Motor neuron (in vitro differentiated cells): ENCODE measurements around the gene STS. TPM values are rescaled to one million over a fixed set of nuclear protein-coding genes. Genes with fewer than 3 reads are reported as not detected.

Source experiments
- ATAC-seq, 8 experiments: fragments of 200-7000 bp; cut with Tn5 transposase; replicated peaks in 6 of 8; 2 replicates each; pipeline ENCODE4 v1.8.0; 2021; ENCODE audit warnings: mild to moderate bottlenecking in 8 of 8, moderate library complexity in 8 of 8
- H3K27ac ChIP-seq, 2 donors: fragments of 250-450 bp; sonication (Bioruptor Pico); 2 replicates each; pipeline ENCODE4 v1.9.0; 2021; ENCODE audit warnings: antibody characterized with exemption in 2 of 2, mild to moderate bottlenecking in 2 of 2, moderate library complexity in 1 of 2
- H3K4me1 ChIP-seq, 2 donors: fragments of 250-450 bp; sonication (Bioruptor Pico); replicated peaks in 1 of 2; 2 replicates each; pipeline ENCODE4 v1.6.1; 2021; ENCODE audit warnings: antibody characterized with exemption in 2 of 2, mild to moderate bottlenecking in 2 of 2, moderate library complexity in 1 of 2
- H3K4me3 ChIP-seq, 5 donors: fragments of 250-450 bp; sonication (Bioruptor Pico); 2 replicates each; pipeline ENCODE4 v1.9.0; 2021; ENCODE audit warnings: antibody characterized with exemption in 5 of 5, mild to moderate bottlenecking in 5 of 5, moderate library complexity in 4 of 5
- WGBS, 10 experiments: fragments of 450-650 bp; shearing (Covaris generic); methylation state at CpG; one replicate each; pipeline ENCODE4 v1.0.0; 2022; 5-methylcytosine and 5-hydroxymethylcytosine counted together
- in situ Hi-C, 9 experiments: fragments of 400-800 bp; cut with MboI; loops; one replicate each; pipeline ENCODE4 v1.15.0; 2021; ENCODE audit warnings: low sequenced_read_pairs in 9 of 9, low pct_unique_long_range_greater_than_20kb in 2 of 9; ENCODE audit not compliant: unreplicated experiment in 9 of 9
- total RNA-seq, 8 experiments: library from RNA; unstranded; fragments of 300-600 nt; gene quantifications; 2 replicates each; pipeline versions ENCODE4 v1.2.3 to v1.2.4, GENCODE V29; 2022

STS gene
- 10 to 100 TPM in 3 of 8 experiments, 1 to 10 TPM in 5; 2.9 to 41.0 (median 7.4) TPM for total RNA-seq

GRCh38 chrX:7147413-7147977, at the start of gene STS:
STS (plus strand) TSS chrX:7147712; CDS start chrX:7253200, 105,488 bp downstream.
- in situ Hi-C loops: no loop called here
- peak; percentile 56 to 71 (median 71) for ATAC-seq
- WGBS, 10 experiments: no CpG with 5 or more reads among the region's 61 CpGs
- Histone ChIP-seq H3K4me1 (peaks cover 2 to 14% of the 10 kb centered on the region in 2 donors), H3K4me3 (peak within 1 kb of the TSS; percentile 67 to 81 (median 74)), H3K27ac (peak within 1 kb of the TSS; percentile 96 to 98)

GRCh38 chrX:7100022-7100421, 47.5 kb upstream of the STS start:
- Histone ChIP-seq H3K27ac (no peak overlapping the region), H3K4me3 (no peak overlapping the region), H3K4me1 (no peaks in the 10 kb centered on the region)
- ATAC-seq: no peak
- in situ Hi-C loops: no loop called here
- 32 to 33% methylated on average over 3 to 4 of the region's 7 CpGs; no CpG with 5 or more reads in 8 of the 10 experiments for WGBS, 10 experiments

GRCh38 chrX:7102119-7102518, 45.4 kb upstream of the STS start:
- no peak for ATAC-seq
- in situ Hi-C loops: no loop called here
- 46 to 100% (median 92%) methylated on average over 2 to 3 of the region's 3 CpGs; no CpG with 5 or more reads in 3 of the 10 experiments for WGBS, 10 experiments

GRCh38 chrX:7106649-7107048, 40.9 kb upstream of the STS start:
- no peak for ATAC-seq
- no peak overlapping the region for H3K4me3 ChIP-seq
- H3K4me1 ChIP-seq: peaks cover 15 to 18% of the 10 kb centered on the region in 2 donors
- no peak overlapping the region for H3K27ac ChIP-seq
- in situ Hi-C loops: no loop called here
- no CpG with 5 or more reads among the region's 2 CpGs for WGBS, 10 experiments

More at GRCh38 chrX:7102119-7102518, 45.4 kb upstream of the STS start:
- H3K4me1 ChIP-seq: no peaks in the 10 kb centered on the region
- no peak overlapping the region for H3K4me3 ChIP-seq
- no peak overlapping the region for H3K27ac ChIP-seq

GRCh38 chrX:7108030-7108429, 39.5 kb upstream of the STS start:
- no peak overlapping the region for H3K4me3 ChIP-seq
- 100% methylated on average over 1 to 3 of the region's 5 CpGs; no CpG with 5 or more reads in 8 of the 10 experiments for WGBS, 10 experiments
- in situ Hi-C loops: no loop called here
- no peak for ATAC-seq
- H3K27ac ChIP-seq: no peak overlapping the region
- H3K4me1 ChIP-seq: peaks cover 15 to 18% of the 10 kb centered on the region in 2 donors

- peaks cover 15 to 18% of the 10 kb centered on the region in 2 donors for H3K4me1 ChIP-seq
- WGBS, 10 experiments: 0 to 85% (median 26%) methylated on average over 1 to 8 of the region's 11 CpGs; no CpG with 5 or more reads in 4 of the 10 experiments
- ATAC-seq: peak in 5 of 8 experiments; percentile 45 to 74 (median 59)
- peak overlapping the region in 3 of 5 donors; percentile 6 to 17 (median 13) for H3K4me3 ChIP-seq
- in situ Hi-C loops: no loop called here
- H3K27ac ChIP-seq: peak overlapping the region in 1 of 2 donors; percentile 51
Measured at GRCh38 chrX:7109049-7109531, 38.4 kb upstream of the STS start.

- peak overlapping the region in 1 of 2 donors; percentile 53 for H3K27ac ChIP-seq
- in situ Hi-C loops: no loop called here
- WGBS, 10 experiments: 51 to 100% (median 70%) methylated on average over 2 to 4 of the region's 12 CpGs; no CpG with 5 or more reads in 6 of the 10 experiments
- peaks cover 15 to 18% of the 10 kb centered on the region in 2 donors for H3K4me1 ChIP-seq
- no peak overlapping the region for H3K4me3 ChIP-seq
- ATAC-seq: peak in 7 of 8 experiments; percentile 34 to 89 (median 85)
Measured at GRCh38 chrX:7109838-7110793, 37.4 kb upstream of the STS start.

GRCh38 chrX:7110821-7111276, 36.7 kb upstream of the STS start:
- Histone ChIP-seq H3K27ac (no peak overlapping the region), H3K4me3 (no peak overlapping the region), H3K4me1 (peaks cover 15 to 18% of the 10 kb centered on the region in 2 donors)
- in situ Hi-C loops: no loop called here
- no peak for ATAC-seq
- WGBS, 10 experiments: 45 to 100% (median 100%) methylated on average over 1 to 3 of the region's 5 CpGs; no CpG with 5 or more reads in 7 of the 10 experiments

GRCh38 chrX:7111518-7111917, 36.0 kb upstream of the STS start:
- ATAC-seq: no peak
- in situ Hi-C loops: no loop called here

GRCh38 chrX:7112071-7112470, 35.4 kb upstream of the STS start:
- in situ Hi-C loops: no loop called here

More at GRCh38 chrX:7111518-7111917, 36.0 kb upstream of the STS start:
- H3K27ac ChIP-seq: no peak overlapping the region
- H3K4me1 ChIP-seq: peaks cover 15 to 18% of the 10 kb centered on the region in 2 donors
- WGBS, 10 experiments: 100% methylated on average over 2 of the region's 6 CpGs; no CpG with 5 or more reads in 8 of the 10 experiments
- H3K4me3 ChIP-seq: no peak overlapping the region

GRCh38 chrX:7115557-7115956, 32.0 kb upstream of the STS start:
- Histone ChIP-seq H3K4me1 (peaks cover 0 to 4% of the 10 kb centered on the region in 2 donors), H3K27ac (no peak overlapping the region), H3K4me3 (no peak overlapping the region)
- in situ Hi-C loops: no loop called here
- ATAC-seq: no peak
- WGBS, 10 experiments: 31 to 94% methylated on average over 3 to 6 of the region's 6 CpGs; no CpG with 5 or more reads in 8 of the 10 experiments

More at GRCh38 chrX:7112071-7112470, 35.4 kb upstream of the STS start:
- H3K27ac ChIP-seq: no peak overlapping the region
- no peak overlapping the region for H3K4me3 ChIP-seq
- no peak for ATAC-seq
- peaks cover 15 to 18% of the 10 kb centered on the region in 2 donors for H3K4me1 ChIP-seq
- WGBS, 10 experiments: 61 to 100% (median 85%) methylated on average over 2 to 7 of the region's 7 CpGs; no CpG with 5 or more reads in 4 of the 10 experiments

GRCh38 chrX:7116081-7116480, 31.4 kb upstream of the STS start:
- ATAC-seq: no peak
- Histone ChIP-seq H3K4me1 (peaks cover 0 to 4% of the 10 kb centered on the region in 2 donors), H3K4me3 (no peak overlapping the region), H3K27ac (no peak overlapping the region)
- in situ Hi-C loops: no loop called here
- WGBS, 10 experiments: 80 to 100% (median 89%) methylated on average over 1 to 3 of the region's 3 CpGs; no CpG with 5 or more reads in 7 of the 10 experiments

GRCh38 chrX:7117587-7117986, 29.9 kb upstream of the STS start:
- Histone ChIP-seq H3K27ac (no peak overlapping the region), H3K4me3 (no peak overlapping the region), H3K4me1 (peaks cover 0 to 4% of the 10 kb centered on the region in 2 donors)
- 60 to 91% (median 60%) methylated on average over 1 of the region's 3 CpGs; no CpG with 5 or more reads in 7 of the 10 experiments for WGBS, 10 experiments
- ATAC-seq: no peak
- in situ Hi-C loops: no loop called here
